WTC11 (cell line): ENCODE data around the gene FAM53B. TPM values are rescaled to one million over a fixed set of nuclear protein-coding genes. Genes with fewer than 3 reads are reported as not detected.

Experiments
- ATAC-seq: fragments of 200-7000 bp; cut with Tn5 transposase; 2 replicates; pipeline ENCODE4 v1.10.0; 2021; ENCODE audit warnings: mild to moderate bottlenecking, moderate library complexity
- CTCF ChIA-PET: fragments of 300-600 bp; sonication (Branson Sonifier 250); formaldehyde crosslinking; loops from one replicate; lab custom pipeline; 2021; ENCODE audit warnings: antibody characterized with exemption; lab: Charles Lee
- POLR2A ChIA-PET: fragments of 350-600 bp; sonication (Branson Sonifier 250); formaldehyde crosslinking; loops from one replicate; lab custom pipeline; 2021; ENCODE audit warnings: antibody characterized with exemption; lab: Charles Lee
- DNase-seq: peaks from one replicate; pipeline ENCODE4 v3.0.0; 2021; ENCODE audit warnings: low spot score
- H3K27ac Mint-ChIP-seq: 2 replicates; pipeline ENCODE4 v1.8.0; 2021; ENCODE audit warnings: mixed read lengths
- H3K27me3 Mint-ChIP-seq: 2 replicates; pipeline ENCODE4 v1.8.0; 2021; ENCODE audit warnings: low read depth, mild to moderate bottlenecking, moderate library complexity, mixed read lengths
- H3K36me3 Mint-ChIP-seq: 2 replicates; pipeline ENCODE4 v1.8.0; 2021; ENCODE audit warnings: mixed read lengths
- H3K4me1 Mint-ChIP-seq: 2 replicates; pipeline ENCODE4 v1.8.0; 2022; ENCODE audit warnings: mixed read lengths
- H3K4me3 Mint-ChIP-seq: 2 replicates; pipeline ENCODE4 v1.8.0; 2021; ENCODE audit warnings: mild to moderate bottlenecking, moderate library complexity, mixed read lengths
- H3K9me3 Mint-ChIP-seq: 2 replicates; pipeline ENCODE4 v1.8.0; 2021; ENCODE audit warnings: mixed read lengths
- ATF1 ChIP-seq: sonication (generic); formaldehyde crosslinking; IDR thresholded peaks from 2 replicates; pipeline ENCODE4 v1.8.1; 2023; ENCODE audit warnings: mild to moderate bottlenecking, moderate library complexity, missing genetic modification reagents
- ATF2 ChIP-seq: sonication (generic); formaldehyde crosslinking; IDR thresholded peaks from 2 replicates; pipeline ENCODE4 v1.8.1; 2022; ENCODE audit warnings: low read depth, missing genetic modification reagents, borderline replicate concordance
- ATF3 ChIP-seq: sonication (generic); formaldehyde crosslinking; conservative IDR thresholded peaks from 2 replicates; pipeline ENCODE4 v1.8.1; 2022; ENCODE audit warnings: mild to moderate bottlenecking, missing genetic modification reagents
- EMX1 ChIP-seq: fragments of 250-450 bp; sonication (Bioruptor Pico); IDR thresholded peaks from 2 replicates; pipeline ENCODE4 v1.8.0; 2021; ENCODE audit warnings: mild to moderate bottlenecking
- ESRRA ChIP-seq: sonication (generic); formaldehyde crosslinking; IDR thresholded peaks from 2 replicates; pipeline ENCODE4 v1.8.1; 2022; ENCODE audit warnings: mild to moderate bottlenecking, missing genetic modification reagents, borderline replicate concordance
- FOXP4 ChIP-seq: sonication (generic); formaldehyde crosslinking; IDR thresholded peaks from 2 replicates; pipeline ENCODE4 v1.8.0; 2022; ENCODE audit warnings: mild to moderate bottlenecking, missing genetic modification reagents
- GABPB1 ChIP-seq: sonication (generic); formaldehyde crosslinking; IDR thresholded peaks from 2 replicates; pipeline ENCODE4 v1.8.1; 2023; ENCODE audit warnings: mild to moderate bottlenecking, missing genetic modification reagents
- RELA ChIP-seq: sonication (generic); formaldehyde crosslinking; IDR thresholded peaks from 2 replicates; pipeline ENCODE4 v1.8.1; 2022; ENCODE audit warnings: missing genetic modification reagents, mild to moderate bottlenecking, borderline replicate concordance
- RORB ChIP-seq: fragments of 250-450 bp; sonication (Bioruptor Pico); IDR thresholded peaks from 2 replicates; pipeline ENCODE4 v1.9.0; 2021; ENCODE audit warnings: mild to moderate bottlenecking
- SMAD3 ChIP-seq: sonication (generic); formaldehyde crosslinking; IDR thresholded peaks from 2 replicates; pipeline ENCODE4 v1.8.0; 2022; ENCODE audit warnings: missing genetic modification reagents, mild to moderate bottlenecking, borderline replicate concordance
- SMAD4 ChIP-seq: sonication (generic); formaldehyde crosslinking; IDR thresholded peaks from 2 replicates; pipeline ENCODE4 v1.8.0; 2022; ENCODE audit warnings: mild to moderate bottlenecking, missing genetic modification reagents
- TP53 ChIP-seq: sonication (generic); formaldehyde crosslinking; IDR thresholded peaks from 2 replicates; pipeline ENCODE4 v1.8.1; 2023; ENCODE audit warnings: mild to moderate bottlenecking, missing genetic modification reagents
- ZNF138 ChIP-seq: sonication (generic); formaldehyde crosslinking; conservative IDR thresholded peaks from 2 replicates; pipeline ENCODE4 v1.8.1; 2022; ENCODE audit warnings: mild to moderate bottlenecking, moderate library complexity, missing genetic modification reagents
- ZNF263 ChIP-seq: sonication (generic); formaldehyde crosslinking; IDR thresholded peaks from 2 replicates; pipeline ENCODE4 v1.8.1; 2022; ENCODE audit warnings: low read depth, mild to moderate bottlenecking, moderate library complexity, missing genetic modification reagents
- ZNF281 ChIP-seq: sonication (generic); formaldehyde crosslinking; IDR thresholded peaks from 2 replicates; pipeline ENCODE4 v1.8.0; 2023; ENCODE audit warnings: mild to moderate bottlenecking, missing genetic modification reagents
- total RNA-seq: library from RNA; stranded (reverse); gene quantifications from 3 replicates; pipeline ENCODE4 v1.2.3, GENCODE V29; 2021
- TF ChIP-seq, protein P1 (sequence below): sonication (generic); formaldehyde crosslinking; IDR thresholded peaks from 2 replicates; pipeline ENCODE4 v1.8.1; 2023; ENCODE audit warnings: mild to moderate bottlenecking, missing genetic modification reagents
- TF ChIP-seq, protein P2 (sequence below): sonication (generic); formaldehyde crosslinking; IDR thresholded peaks from 2 replicates; pipeline ENCODE4 v1.8.1; 2022; ENCODE audit warnings: mild to moderate bottlenecking, missing genetic modification reagents, moderate library complexity, borderline replicate concordance

FAM53B gene
- total RNA-seq, 1 experiment from 2014 or later = 21.3 TPM

DNA sequence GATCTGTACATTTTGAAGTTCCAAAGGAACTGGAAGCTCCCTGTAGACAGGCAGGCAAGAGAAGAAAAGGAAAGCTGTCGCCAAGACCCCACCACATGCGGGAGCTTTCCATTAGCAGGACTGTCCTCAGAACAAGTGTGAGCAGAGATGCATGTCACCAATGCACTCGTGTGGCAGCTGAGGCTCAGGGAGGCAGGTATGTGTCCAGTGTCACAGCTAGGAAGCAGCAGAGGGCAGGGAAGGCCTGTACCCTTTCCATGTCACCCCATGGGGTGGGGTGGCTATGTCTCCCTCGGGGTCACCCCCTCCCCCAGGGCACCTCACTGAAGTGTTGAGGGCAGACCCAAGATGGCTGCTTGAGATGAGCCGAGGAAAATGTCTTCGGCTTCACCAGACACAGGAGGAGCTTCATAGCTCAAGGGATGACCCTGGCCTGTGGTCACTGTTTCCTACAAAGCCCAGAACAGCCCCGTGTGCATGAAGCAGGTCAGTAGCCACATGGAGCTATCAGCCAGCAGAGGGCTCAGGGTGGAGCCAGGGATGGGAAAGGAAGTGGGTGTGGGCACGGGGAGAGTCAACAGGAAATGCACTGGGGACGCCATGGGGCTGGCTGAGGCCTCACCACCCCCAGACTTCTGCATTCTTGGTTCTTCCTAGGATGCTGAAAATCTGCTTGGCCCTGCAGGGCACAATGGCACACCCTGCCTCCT lies 96.6 kb downstream of the FAM53B start:
- no peaks in the 10 kb centered on the region for H3K9me3 Mint-ChIP-seq
- peak overlapping the region; percentile 12; the same call in 1 of the 2 replicates for H3K27ac Mint-ChIP-seq
- TF ChIP-seq GABPB1 (CRISPR knock-in tag) (no peak), ZNF263 (CRISPR knock-in tag) (no peak), SMAD3 (CRISPR knock-in tag) (no peak), ATF3 (CRISPR knock-in tag) (no peak), ESRRA (CRISPR knock-in tag) (no peak), SMAD4 (no peak), ATF1 (CRISPR knock-in tag) (no peak), EMX1 (CRISPR knock-in tag) (no peak), RELA (no peak), ZNF138 (CRISPR knock-in tag) (no peak), TP53 (CRISPR knock-in tag) (no peak), ATF2 (CRISPR knock-in tag) (no peak), ZNF281 (no peak), FOXP4 (CRISPR knock-in tag) (no peak), RORB (CRISPR knock-in tag) (no peak)
- TF ChIP-seq, protein P1, sequence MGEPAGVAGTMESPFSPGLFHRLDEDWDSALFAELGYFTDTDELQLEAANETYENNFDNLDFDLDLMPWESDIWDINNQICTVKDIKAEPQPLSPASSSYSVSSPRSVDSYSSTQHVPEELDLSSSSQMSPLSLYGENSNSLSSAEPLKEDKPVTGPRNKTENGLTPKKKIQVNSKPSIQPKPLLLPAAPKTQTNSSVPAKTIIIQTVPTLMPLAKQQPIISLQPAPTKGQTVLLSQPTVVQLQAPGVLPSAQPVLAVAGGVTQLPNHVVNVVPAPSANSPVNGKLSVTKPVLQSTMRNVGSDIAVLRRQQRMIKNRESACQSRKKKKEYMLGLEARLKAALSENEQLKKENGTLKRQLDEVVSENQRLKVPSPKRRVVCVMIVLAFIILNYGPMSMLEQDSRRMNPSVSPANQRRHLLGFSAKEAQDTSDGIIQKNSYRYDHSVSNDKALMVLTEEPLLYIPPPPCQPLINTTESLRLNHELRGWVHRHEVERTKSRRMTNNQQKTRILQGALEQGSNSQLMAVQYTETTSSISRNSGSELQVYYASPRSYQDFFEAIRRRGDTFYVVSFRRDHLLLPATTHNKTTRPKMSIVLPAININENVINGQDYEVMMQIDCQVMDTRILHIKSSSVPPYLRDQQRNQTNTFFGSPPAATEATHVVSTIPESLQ = no peak
- TF ChIP-seq, protein P2, sequence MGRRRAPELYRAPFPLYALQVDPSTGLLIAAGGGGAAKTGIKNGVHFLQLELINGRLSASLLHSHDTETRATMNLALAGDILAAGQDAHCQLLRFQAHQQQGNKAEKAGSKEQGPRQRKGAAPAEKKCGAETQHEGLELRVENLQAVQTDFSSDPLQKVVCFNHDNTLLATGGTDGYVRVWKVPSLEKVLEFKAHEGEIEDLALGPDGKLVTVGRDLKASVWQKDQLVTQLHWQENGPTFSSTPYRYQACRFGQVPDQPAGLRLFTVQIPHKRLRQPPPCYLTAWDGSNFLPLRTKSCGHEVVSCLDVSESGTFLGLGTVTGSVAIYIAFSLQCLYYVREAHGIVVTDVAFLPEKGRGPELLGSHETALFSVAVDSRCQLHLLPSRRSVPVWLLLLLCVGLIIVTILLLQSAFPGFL (CRISPR knock-in tag) = no peak
- POLR2A ChIA-PET = interaction anchor here (0.6 to 1.1 kb wide), 2 partner anchors 193 to 957 kb away, joined by 3 read pairs; no protein-coding TSS in a partner anchor
- CTCF ChIA-PET = interaction anchor here (0.5 to 5.9 kb wide), 7 partner anchors 16 to 95 kb away, joined by 3 to 57 read pairs (median 5); no protein-coding TSS in a partner anchor
- H3K4me3 Mint-ChIP-seq = no peak overlapping the region
- H3K27me3 Mint-ChIP-seq = no peaks in the 10 kb centered on the region
- DNase-seq (no peak), ATAC-seq (peak; percentile 44)
- H3K4me1 Mint-ChIP-seq = peaks cover 43% of the 10 kb centered on the region
- H3K36me3 Mint-ChIP-seq = no peaks in the 10 kb centered on the region
